Caco-2 (cell line): Measurements from ENCODE around the gene KCNC2. TPM values are rescaled to one million over a fixed set of nuclear protein-coding genes. Genes with fewer than 3 reads are reported as not detected.

Source experiments
- BruUV-seq: library from RNA; stranded (reverse); fragments of 400-500 nt; replicated peaks from 2 replicates; lab custom pipeline; 2021; lab: Mats Ljungman, UMichigan
- CTCF ChIA-PET: fragments of 300-600 bp; sonication (Branson Sonifier 250); formaldehyde crosslinking; loops from one replicate; lab custom pipeline; 2022; ENCODE audit warnings: antibody characterized with exemption; lab: Charles Lee
- POLR2A ChIA-PET: fragments of 300-600 bp; sonication (Branson Sonifier 250); formaldehyde crosslinking; loops from one replicate; lab custom pipeline; 2022; ENCODE audit warnings: antibody characterized with exemption; lab: Charles Lee
- DNase-seq, 2 experiments: peaks; one replicate each; pipeline versions ENCODE4 v3.0.0 to v3.0.0-alpha.2; 2020 to 2022
- H3K27me3 ChIP-seq: replicated peaks from 2 replicates; pipeline ENCODE4 v1.6.0; 2011; ENCODE audit warnings: low read length; ENCODE audit not compliant: control insufficient read depth, insufficient read depth
- H3K36me3 ChIP-seq: 2 replicates; pipeline ENCODE4 v1.5.1; 2011; ENCODE audit warnings: low read length; ENCODE audit not compliant: control insufficient read depth, insufficient read depth
- H3K4me1 ChIP-seq: fragments of 250-450 bp; sonication (Bioruptor Pico); 2 replicates; pipeline ENCODE4 v1.5.1; 2020; ENCODE audit warnings: mild to moderate bottlenecking
- H3K4me3 ChIP-seq: 2 replicates; pipeline ENCODE4 v1.5.1; 2011; ENCODE audit warnings: low read depth, mild to moderate bottlenecking, control low read depth, low read length
- H3K9me3 ChIP-seq: fragments of 250-450 bp; sonication (Bioruptor Pico); 2 replicates; pipeline ENCODE4 v1.5.1; 2020; ENCODE audit warnings: mild to moderate bottlenecking, moderate library complexity
- H3K27ac Mint-ChIP-seq: one replicate; pipeline ENCODE4 v1.8.0; 2022; ENCODE audit warnings: mixed read lengths; ENCODE audit not compliant: unreplicated experiment
- H3K27me3 Mint-ChIP-seq: one replicate; pipeline ENCODE4 v1.8.0; 2022; ENCODE audit warnings: mixed read lengths; ENCODE audit not compliant: insufficient read depth, unreplicated experiment
- H3K36me3 Mint-ChIP-seq: one replicate; pipeline ENCODE4 v1.8.0; 2022; ENCODE audit warnings: mild to moderate bottlenecking, mixed read lengths; ENCODE audit not compliant: insufficient read depth, unreplicated experiment
- H3K4me1 Mint-ChIP-seq: one replicate; pipeline ENCODE4 v1.8.0; 2022; ENCODE audit warnings: low read depth, mixed read lengths; ENCODE audit not compliant: unreplicated experiment
- H3K4me3 Mint-ChIP-seq: one replicate; pipeline ENCODE4 v1.8.0; 2022; ENCODE audit warnings: mild to moderate bottlenecking, moderate library complexity, mixed read lengths; ENCODE audit not compliant: unreplicated experiment
- H3K9me3 Mint-ChIP-seq: one replicate; pipeline ENCODE4 v1.8.0; 2022; ENCODE audit warnings: mixed read lengths; ENCODE audit not compliant: unreplicated experiment
- intact Hi-C: fragments of 100-400 bp; cut with micrococcal nuclease; formaldehyde crosslinking; loops from one replicate; pipeline ENCODE4 v1.10.0; 2022; ENCODE audit not compliant: unreplicated experiment
- total RNA-seq: library from RNA; stranded (reverse); gene quantifications from 2 replicates; pipeline ENCODE4 v1.2.3, GENCODE V29; 2022
- TF ChIP-seq, protein P1 (sequence below), 2 experiments: fragments of 200-600 bp in 1 of 2; IDR thresholded peaks; 1 replicate in 1 of 2; 2 replicates in 1 of 2; pipeline versions ENCODE4 v1.5.1 to v1.8.0; 2011 to 2022; ENCODE audit warnings: antibody characterized with exemption in 1 of 2, control low read depth in 1 of 2, inconsistent platforms in 1 of 2, low read depth in 1 of 2, low read length in 1 of 2, mild to moderate bottlenecking in 1 of 2, moderate library complexity in 1 of 2; ENCODE audit not compliant: insufficient read depth in 1 of 2, severe bottlenecking in 1 of 2, unreplicated experiment in 1 of 2

KCNC2 gene
- total RNA-seq, 1 experiment from 2014 or later, result not detected

DNA sequence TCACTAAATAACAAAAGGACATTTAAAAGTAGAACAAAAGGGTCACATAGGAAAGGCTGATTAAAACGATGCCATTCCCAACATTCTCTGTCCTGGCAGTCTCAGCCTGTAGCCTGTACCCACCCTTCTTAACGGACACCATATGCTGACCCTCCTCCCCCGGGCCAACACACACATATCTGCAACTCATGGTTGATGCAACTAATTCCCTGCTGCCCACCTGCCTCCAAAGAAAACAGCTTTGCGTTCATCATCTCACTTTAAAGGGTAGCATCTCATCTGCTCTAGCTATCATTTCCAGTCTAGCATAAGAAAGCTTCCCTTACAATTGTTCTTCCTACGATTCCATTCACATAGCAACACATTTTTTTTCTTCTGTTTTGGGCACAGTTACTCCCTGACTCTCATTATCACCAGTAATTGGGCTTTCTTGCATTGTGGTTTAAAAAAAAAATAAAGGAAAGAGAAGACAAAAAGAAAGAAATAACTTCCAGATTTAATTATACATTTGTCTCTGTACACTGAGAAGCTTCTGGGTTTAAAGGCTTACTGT, 92.9 kb downstream of the KCNC2 start:
- BruUV-seq, result no TSS peak
- H3K27ac Mint-ChIP-seq, result no peak overlapping the region

DNA sequence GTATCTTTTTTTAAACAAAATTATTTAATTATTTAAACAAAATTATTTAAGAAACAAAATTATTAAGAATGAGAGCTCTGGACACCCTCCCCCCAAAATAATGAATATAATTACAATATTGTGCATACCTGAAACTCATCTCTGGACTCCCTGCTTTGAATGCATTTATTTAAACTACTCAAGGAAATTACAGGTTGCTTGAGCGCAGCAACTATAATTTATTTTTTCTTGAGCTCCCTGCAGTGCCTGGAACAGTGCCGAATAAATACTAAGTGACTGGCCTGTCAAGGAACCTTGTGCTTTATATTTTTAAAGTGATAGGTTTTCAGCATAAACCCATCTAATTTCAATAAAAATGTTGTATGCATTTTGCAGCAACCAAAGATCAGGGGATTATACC, 93.9 kb downstream of the KCNC2 start:
- BruUV-seq, result no TSS peak
- no peaks in the 10 kb centered on the region for H3K4me1 ChIP-seq
- no peak for DNase-seq
- no peaks in the 10 kb centered on the region for H3K9me3 ChIP-seq
- H3K27me3 Mint-ChIP-seq, result no peaks in the 10 kb centered on the region
- intact Hi-C loops, result no loop called here
- H3K4me3 ChIP-seq, result no peak overlapping the region
- TF ChIP-seq, protein P1, sequence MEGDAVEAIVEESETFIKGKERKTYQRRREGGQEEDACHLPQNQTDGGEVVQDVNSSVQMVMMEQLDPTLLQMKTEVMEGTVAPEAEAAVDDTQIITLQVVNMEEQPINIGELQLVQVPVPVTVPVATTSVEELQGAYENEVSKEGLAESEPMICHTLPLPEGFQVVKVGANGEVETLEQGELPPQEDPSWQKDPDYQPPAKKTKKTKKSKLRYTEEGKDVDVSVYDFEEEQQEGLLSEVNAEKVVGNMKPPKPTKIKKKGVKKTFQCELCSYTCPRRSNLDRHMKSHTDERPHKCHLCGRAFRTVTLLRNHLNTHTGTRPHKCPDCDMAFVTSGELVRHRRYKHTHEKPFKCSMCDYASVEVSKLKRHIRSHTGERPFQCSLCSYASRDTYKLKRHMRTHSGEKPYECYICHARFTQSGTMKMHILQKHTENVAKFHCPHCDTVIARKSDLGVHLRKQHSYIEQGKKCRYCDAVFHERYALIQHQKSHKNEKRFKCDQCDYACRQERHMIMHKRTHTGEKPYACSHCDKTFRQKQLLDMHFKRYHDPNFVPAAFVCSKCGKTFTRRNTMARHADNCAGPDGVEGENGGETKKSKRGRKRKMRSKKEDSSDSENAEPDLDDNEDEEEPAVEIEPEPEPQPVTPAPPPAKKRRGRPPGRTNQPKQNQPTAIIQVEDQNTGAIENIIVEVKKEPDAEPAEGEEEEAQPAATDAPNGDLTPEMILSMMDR (IDR thresholded peaks at IDR 0.05; ENCODE audit: insufficient read depth in 1 of 2, low read depth in 1 of 2, low read length in 1 of 2, severe bottlenecking in 1 of 2, unreplicated experiment in 1 of 2), result no peak
- no peaks in the 10 kb centered on the region for H3K36me3 Mint-ChIP-seq
- H3K4me1 Mint-ChIP-seq, result no peaks in the 10 kb centered on the region
- H3K4me3 Mint-ChIP-seq, result no peak overlapping the region
- CTCF ChIA-PET, result no interaction called here
- no peak overlapping the region for H3K27ac Mint-ChIP-seq
- POLR2A ChIA-PET, result no interaction called here
- no peaks in the 10 kb centered on the region for H3K27me3 ChIP-seq
- H3K9me3 Mint-ChIP-seq, result no peaks in the 10 kb centered on the region
- no peaks in the 10 kb centered on the region for H3K36me3 ChIP-seq

More for the DNA sequence above, 92.9 kb downstream of the KCNC2 start:
- H3K36me3 Mint-ChIP-seq, result no peaks in the 10 kb centered on the region
- no peaks in the 10 kb centered on the region for H3K9me3 Mint-ChIP-seq
- CTCF ChIA-PET, result no interaction called here
- H3K4me3 Mint-ChIP-seq, result no peak overlapping the region
- no peaks in the 10 kb centered on the region for H3K27me3 Mint-ChIP-seq
- Histone ChIP-seq H3K36me3 (no peaks in the 10 kb centered on the region), H3K4me3 (no peak overlapping the region), H3K4me1 (no peaks in the 10 kb centered on the region), H3K27me3 (no peaks in the 10 kb centered on the region), H3K9me3 (no peaks in the 10 kb centered on the region)
- POLR2A ChIA-PET, result no interaction called here
- TF ChIP-seq, protein P1 (IDR thresholded peaks at IDR 0.05; ENCODE audit: insufficient read depth in 1 of 2, low read depth in 1 of 2, low read length in 1 of 2, severe bottlenecking in 1 of 2, unreplicated experiment in 1 of 2), result no peak
- no peaks in the 10 kb centered on the region for H3K4me1 Mint-ChIP-seq
- intact Hi-C loops, result no loop called here
- DNase-seq, result no peak

DNA sequence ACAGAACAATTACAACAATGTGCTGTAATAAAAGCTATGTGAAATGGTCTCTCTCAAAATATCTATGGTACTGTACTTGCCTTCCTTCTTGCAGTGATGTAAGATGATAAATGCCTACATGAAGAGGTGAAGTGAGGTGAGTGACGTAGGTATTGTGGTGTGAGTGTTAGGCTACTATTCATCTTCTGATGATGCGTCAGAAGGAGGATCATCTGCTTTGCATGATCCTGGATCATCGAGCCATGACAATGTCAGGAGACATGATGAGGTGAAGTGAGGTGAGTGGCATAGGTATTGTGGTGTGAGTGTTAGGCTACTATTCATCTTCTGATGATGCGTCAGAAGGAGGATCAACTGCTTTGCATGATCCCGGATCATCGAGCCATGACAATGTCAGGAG, 105.8 kb downstream of the KCNC2 start:
- intact Hi-C loops, result no loop called here
- H3K36me3 ChIP-seq, result no peaks in the 10 kb centered on the region
- no TSS peak for BruUV-seq
- no peak for DNase-seq
- ChIA-PET CTCF (no interaction called here), POLR2A (no interaction called here)
- H3K9me3 ChIP-seq, result 0 out of 2 replicates have a peak, but pooled peaks cover 2% of the 10 kb centered on the region
- H3K4me1 Mint-ChIP-seq, result no peaks in the 10 kb centered on the region
- TF ChIP-seq, protein P1 (IDR thresholded peaks at IDR 0.05; ENCODE audit: insufficient read depth in 1 of 2, low read depth in 1 of 2, low read length in 1 of 2, severe bottlenecking in 1 of 2, unreplicated experiment in 1 of 2), result no peak
- peaks cover 6% of the 10 kb centered on the region for H3K4me1 ChIP-seq
- no peaks in the 10 kb centered on the region for H3K36me3 Mint-ChIP-seq
- no peak overlapping the region for H3K4me3 ChIP-seq
- H3K27me3 Mint-ChIP-seq, result no peaks in the 10 kb centered on the region
- no peaks in the 10 kb centered on the region for H3K9me3 Mint-ChIP-seq
- no peak overlapping the region for H3K4me3 Mint-ChIP-seq
- no peaks in the 10 kb centered on the region for H3K27me3 ChIP-seq
- no peak overlapping the region for H3K27ac Mint-ChIP-seq
